ENCODE measurements around the gene FLRT1. TPM values are rescaled to one million over a fixed set of nuclear protein-coding genes. Genes with fewer than 3 reads are reported as not detected.

Gene FLRT1, protein sequence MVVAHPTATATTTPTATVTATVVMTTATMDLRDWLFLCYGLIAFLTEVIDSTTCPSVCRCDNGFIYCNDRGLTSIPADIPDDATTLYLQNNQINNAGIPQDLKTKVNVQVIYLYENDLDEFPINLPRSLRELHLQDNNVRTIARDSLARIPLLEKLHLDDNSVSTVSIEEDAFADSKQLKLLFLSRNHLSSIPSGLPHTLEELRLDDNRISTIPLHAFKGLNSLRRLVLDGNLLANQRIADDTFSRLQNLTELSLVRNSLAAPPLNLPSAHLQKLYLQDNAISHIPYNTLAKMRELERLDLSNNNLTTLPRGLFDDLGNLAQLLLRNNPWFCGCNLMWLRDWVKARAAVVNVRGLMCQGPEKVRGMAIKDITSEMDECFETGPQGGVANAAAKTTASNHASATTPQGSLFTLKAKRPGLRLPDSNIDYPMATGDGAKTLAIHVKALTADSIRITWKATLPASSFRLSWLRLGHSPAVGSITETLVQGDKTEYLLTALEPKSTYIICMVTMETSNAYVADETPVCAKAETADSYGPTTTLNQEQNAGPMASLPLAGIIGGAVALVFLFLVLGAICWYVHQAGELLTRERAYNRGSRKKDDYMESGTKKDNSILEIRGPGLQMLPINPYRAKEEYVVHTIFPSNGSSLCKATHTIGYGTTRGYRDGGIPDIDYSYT
- total RNA-seq (2016; rRNA removed; fragmentation: Illumina TruSeq; extraction: Trizol) (0.02 TPM in 1 of 2 replicates, not detected in the other), polyA plus RNA-seq (2011; rRNA removed) (0.08 TPM in 2 replicates), polyA minus RNA-seq (2011; rRNA and poly(A)+ RNA removed; ENCODE audit: low replicate concordance) (0.07 and 0.22 TPM in 2 replicates), Bru-seq, nascent RNA (percentile 15 among the genes with signal in this experiment), BruChase-seq, experiment 1, labeled RNA remaining after a 6-hour chase (percentile 22 among the genes with signal in this experiment), BruChase-seq, experiment 2, labeled RNA remaining after a 2-hour chase (percentile 18 among the genes with signal in this experiment)
- total RNA-seq (2016; cell fraction: cytosol; rRNA removed; fragmentation: Illumina TruSeq; extraction: Trizol; ENCODE audit: low read depth), result not detected in 2 replicates
- not detected in 2 replicates for total RNA-seq (2016; cell fraction: insoluble cytoplasmic fraction; rRNA removed; fragmentation: Illumina TruSeq; extraction: Trizol)
- not detected in 2 replicates for total RNA-seq (2016; cell fraction: membrane; rRNA removed; fragmentation: Illumina TruSeq; extraction: Trizol)
- total RNA-seq (2016; cell fraction: nucleus; rRNA removed; fragmentation: Illumina TruSeq; extraction: Trizol), result 0.09 TPM in 1 of 2 replicates, not detected in the other
- polyA plus RNA-seq (2011; cell fraction: cytosol; rRNA removed), result 0.03 TPM in 2 replicates
- 0.06 and 0.10 TPM in 2 replicates for polyA plus RNA-seq (2011; cell fraction: nucleus; rRNA removed)
- polyA plus RNA-seq (2012), result 0.28 and 0.32 TPM in 2 replicates
- polyA plus RNA-seq (2016; cell fraction: cytosol; fragmentation: Illumina TruSeq; extraction: Trizol; ENCODE audit: low read depth), result not detected in 2 replicates
- 0.10 TPM in 1 of 2 replicates, not detected in the other for polyA plus RNA-seq (2016; cell fraction: insoluble cytoplasmic fraction; fragmentation: Illumina TruSeq; extraction: Trizol; ENCODE audit: low read depth)
- not detected in 2 replicates for polyA plus RNA-seq (2016; cell fraction: membrane; fragmentation: Illumina TruSeq; extraction: Trizol; ENCODE audit: low read depth)
- polyA plus RNA-seq (2016; cell fraction: nucleus; fragmentation: Illumina TruSeq; extraction: Trizol; ENCODE audit: insufficient read depth, low read depth), result not detected in 2 replicates
- 0.18 and 0.20 TPM in 2 replicates for polyA minus RNA-seq (2011; cell fraction: cytosol; rRNA and poly(A)+ RNA removed)
- polyA minus RNA-seq (2011; cell fraction: nucleus; rRNA and poly(A)+ RNA removed), result 0.39 TPM in 1 of 2 replicates, not detected in the other
- long read RNA-seq, experiment 1, partial matches to known transcripts, result 0 of 1 reads
- long read RNA-seq, experiment 1, other reads (novel, unspliced or antisense), result 0 of 1 reads
- long read RNA-seq, experiment 2, result 0 reads

DNA sequence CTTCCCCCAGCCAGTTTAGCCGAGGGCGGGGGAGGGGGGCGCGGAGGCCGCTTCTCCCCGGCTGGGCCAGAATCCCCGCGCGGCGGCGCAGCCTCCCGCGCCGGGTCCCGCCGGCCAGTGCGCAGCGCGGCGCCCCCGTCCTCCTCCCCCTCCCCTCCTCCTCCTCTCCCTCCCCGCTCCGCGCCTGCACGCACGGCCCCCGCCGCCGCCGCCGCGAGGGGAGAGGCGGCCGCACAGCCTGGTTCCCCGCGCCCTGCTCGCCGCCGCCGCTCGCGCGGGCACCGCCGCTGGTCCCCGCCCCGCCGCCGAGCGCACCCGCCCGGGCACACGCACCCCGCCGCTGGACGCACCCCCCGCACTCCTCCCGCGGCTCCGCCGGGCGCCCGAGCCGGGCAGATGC, at the start of gene FLRT1:
TSS of gene FLRT1 (plus strand) at position 356 of the 400 bp plus-strand sequence. CDS start 80,337 bp downstream, outside the sequence.
- Histone ChIP-seq H2AFZ (ENCODE audit: low read length) (no peak within 1 kb of the TSS), H3K79me2 (ENCODE audit: insufficient read depth, low read length) (no peaks in the 10 kb centered on the region), H3K27ac (ENCODE audit: extremely low read length, insufficient read depth, low read length) (no peak within 1 kb of the TSS), H3K9me3 (ENCODE audit: low read length) (no peaks in the 10 kb centered on the region), H3K4me3 (replicated peaks in 1 of 3; ENCODE audit: insufficient read depth in 1 of 3, low read depth in 2 of 3, low read length in 3 of 3) (peak within 1 kb of the TSS; percentile 27 to 42 (median 37); a peak in 5 of 6 replicates), H3K4me2 (ENCODE audit: low read depth, low read length) (peak within 1 kb of the TSS; percentile 39), H3K36me3 (replicated peaks in 1 of 2; ENCODE audit: control insufficient read depth in 1 of 2, insufficient read depth in 2 of 2, low read length in 2 of 2) (no peaks in the 10 kb centered on the region), H3K4me1 (ENCODE audit: insufficient read depth, low read length) (peaks cover 14% of the 10 kb centered on the region; the same call in 1 of the 2 replicates), H3K9ac (ENCODE audit: insufficient read depth, low read depth, low read length) (no peak within 1 kb of the TSS), H4K20me1 (ENCODE audit: insufficient read depth, low read length) (peaks cover 34% of the 10 kb centered on the region; the same call in 1 of the 2 replicates), H3K27me3 (ENCODE audit: control insufficient read depth in 1 of 2, insufficient read depth in 2 of 2, low read length in 2 of 2) (peaks cover 6 to 31% of the 10 kb centered on the region in 2 experiments; a peak in 4 of 5 replicates)
- ChIA-PET POLR2A (no interaction called here), CTCF (ENCODE audit: low intra/inter-chr PET ratio, low total read pairs) (no interaction called here)
- WGBS (ENCODE audit: low lambda C conversion rate), result 0% methylated on average over 1 of the region's 64 CpGs
- ATAC-seq (no peak), FAIRE-seq (no peak), DNase-seq (ENCODE audit: low spot score) (no peak)
- in situ Hi-C loops (cut with HindIII; ENCODE audit: extremely low pct_ligation_motif_present, low pct_unique_long_range_greater_than_20kb), result no loop called here
- no TSS peak for BruUV-seq (replicated peaks)
- intact Hi-C loops (cut with micrococcal nuclease; ENCODE audit: unreplicated experiment), result no loop called here
- TF ChIP-seq, protein P1, sequence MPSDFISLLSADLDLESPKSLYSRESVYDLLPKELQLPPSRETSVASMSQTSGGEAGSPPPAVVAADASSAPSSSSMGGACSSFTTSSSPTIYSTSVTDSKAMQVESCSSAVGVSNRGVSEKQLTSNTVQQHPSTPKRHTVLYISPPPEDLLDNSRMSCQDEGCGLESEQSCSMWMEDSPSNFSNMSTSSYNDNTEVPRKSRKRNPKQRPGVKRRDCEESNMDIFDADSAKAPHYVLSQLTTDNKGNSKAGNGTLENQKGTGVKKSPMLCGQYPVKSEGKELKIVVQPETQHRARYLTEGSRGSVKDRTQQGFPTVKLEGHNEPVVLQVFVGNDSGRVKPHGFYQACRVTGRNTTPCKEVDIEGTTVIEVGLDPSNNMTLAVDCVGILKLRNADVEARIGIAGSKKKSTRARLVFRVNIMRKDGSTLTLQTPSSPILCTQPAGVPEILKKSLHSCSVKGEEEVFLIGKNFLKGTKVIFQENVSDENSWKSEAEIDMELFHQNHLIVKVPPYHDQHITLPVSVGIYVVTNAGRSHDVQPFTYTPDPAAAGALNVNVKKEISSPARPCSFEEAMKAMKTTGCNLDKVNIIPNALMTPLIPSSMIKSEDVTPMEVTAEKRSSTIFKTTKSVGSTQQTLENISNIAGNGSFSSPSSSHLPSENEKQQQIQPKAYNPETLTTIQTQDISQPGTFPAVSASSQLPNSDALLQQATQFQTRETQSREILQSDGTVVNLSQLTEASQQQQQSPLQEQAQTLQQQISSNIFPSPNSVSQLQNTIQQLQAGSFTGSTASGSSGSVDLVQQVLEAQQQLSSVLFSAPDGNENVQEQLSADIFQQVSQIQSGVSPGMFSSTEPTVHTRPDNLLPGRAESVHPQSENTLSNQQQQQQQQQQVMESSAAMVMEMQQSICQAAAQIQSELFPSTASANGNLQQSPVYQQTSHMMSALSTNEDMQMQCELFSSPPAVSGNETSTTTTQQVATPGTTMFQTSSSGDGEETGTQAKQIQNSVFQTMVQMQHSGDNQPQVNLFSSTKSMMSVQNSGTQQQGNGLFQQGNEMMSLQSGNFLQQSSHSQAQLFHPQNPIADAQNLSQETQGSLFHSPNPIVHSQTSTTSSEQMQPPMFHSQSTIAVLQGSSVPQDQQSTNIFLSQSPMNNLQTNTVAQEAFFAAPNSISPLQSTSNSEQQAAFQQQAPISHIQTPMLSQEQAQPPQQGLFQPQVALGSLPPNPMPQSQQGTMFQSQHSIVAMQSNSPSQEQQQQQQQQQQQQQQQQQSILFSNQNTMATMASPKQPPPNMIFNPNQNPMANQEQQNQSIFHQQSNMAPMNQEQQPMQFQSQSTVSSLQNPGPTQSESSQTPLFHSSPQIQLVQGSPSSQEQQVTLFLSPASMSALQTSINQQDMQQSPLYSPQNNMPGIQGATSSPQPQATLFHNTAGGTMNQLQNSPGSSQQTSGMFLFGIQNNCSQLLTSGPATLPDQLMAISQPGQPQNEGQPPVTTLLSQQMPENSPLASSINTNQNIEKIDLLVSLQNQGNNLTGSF (CRISPR knock-in tag; IDR thresholded peaks at IDR 0.05), result no peak
- TF ChIP-seq HHEX (CRISPR knock-in tag; IDR thresholded peaks at IDR 0.05) (no peak), ZBTB20 (CRISPR knock-in tag; IDR thresholded peaks at IDR 0.05; ENCODE audit: borderline replicate concordance, low read depth) (no peak), ZNF138 (CRISPR knock-in tag; IDR thresholded peaks at IDR 0.05; ENCODE audit: low read depth) (no peak), ZNF446 (CRISPR knock-in tag; IDR thresholded peaks at IDR 0.05) (no peak), TCF7L2 (IDR thresholded peaks at IDR 0.05; ENCODE audit: low read depth, low read length) (no peak), PCBP1 (IDR thresholded peaks at IDR 0.05; ENCODE audit: borderline replicate concordance, low read depth, low read length) (no peak), ZFP36L2 (CRISPR knock-in tag; IDR thresholded peaks at IDR 0.05) (no peak), MBNL3 (CRISPR knock-in tag; conservative IDR thresholded peaks at IDR 0.05) (no peak), POLR2G (IDR thresholded peaks at IDR 0.05; ENCODE audit: low read depth, low read length) (no peak), AGO1 (IDR thresholded peaks at IDR 0.05; ENCODE audit: low read depth, low read length, poor library complexity, severe bottlenecking) (no peak)
- TF ChIP-seq, protein P2, sequence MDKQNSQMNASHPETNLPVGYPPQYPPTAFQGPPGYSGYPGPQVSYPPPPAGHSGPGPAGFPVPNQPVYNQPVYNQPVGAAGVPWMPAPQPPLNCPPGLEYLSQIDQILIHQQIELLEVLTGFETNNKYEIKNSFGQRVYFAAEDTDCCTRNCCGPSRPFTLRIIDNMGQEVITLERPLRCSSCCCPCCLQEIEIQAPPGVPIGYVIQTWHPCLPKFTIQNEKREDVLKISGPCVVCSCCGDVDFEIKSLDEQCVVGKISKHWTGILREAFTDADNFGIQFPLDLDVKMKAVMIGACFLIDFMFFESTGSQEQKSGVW (CRISPR knock-in tag; IDR thresholded peaks at IDR 0.05; ENCODE audit: borderline replicate concordance), result no peak
